ENCODE results near the gene EMP2. TPM values are rescaled to one million over a fixed set of nuclear protein-coding genes. Genes with fewer than 3 reads are reported as not detected.
A peak's percentile ranks its signal among the peaks of the same experiment; 100 is the strongest.
"Not testable (repeated sequence)": the region's sequence is repeated elsewhere in the genome, so short reads cannot be mapped to it uniquely, and the experiment has no call there.

Gene EMP2, protein sequence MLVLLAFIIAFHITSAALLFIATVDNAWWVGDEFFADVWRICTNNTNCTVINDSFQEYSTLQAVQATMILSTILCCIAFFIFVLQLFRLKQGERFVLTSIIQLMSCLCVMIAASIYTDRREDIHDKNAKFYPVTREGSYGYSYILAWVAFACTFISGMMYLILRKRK
- polyA plus RNA-seq (ENCODE audit: low read depth in 6 of 6), result under 1 TPM in 2 of 6 donors, not detected in 4; 0.26 to 0.74 TPM

- peaks cover 6 to 11% (median 11%) of the 10 kb centered on the region in 3 donors for H3K4me1 Mint-ChIP-seq
- H3K9me3 Mint-ChIP-seq, result peaks cover 0 to 2% (median 0%) of the 10 kb centered on the region in 7 donors
- H3K4me3 Mint-ChIP-seq, result peak within 1 kb of the TSS; percentile 75 to 92 (median 86)
- H3K36me3 Mint-ChIP-seq, result peaks cover 5 to 8% of the 10 kb centered on the region in 2 donors
- H3K27me3 Mint-ChIP-seq, result peaks cover 49 to 67% (median 62%) of the 10 kb centered on the region in 3 donors
- peak; percentile 43 to 70 for ATAC-seq (ENCODE audit: low read depth in 2 of 2)
- peak; percentile 10 for DNase-seq
- peak within 1 kb of the TSS in 3 of 6 donors; percentile 59 to 78 (median 72) for H3K27ac Mint-ChIP-seq
These were observed at the start of gene EMP2 for GRCh38 chr16:10579965-10580882. Gene EMP2, minus strand, starts transcription at chr16:10580598. Its CDS starts 32,981 bp downstream, at chr16:10547617.

DNA sequence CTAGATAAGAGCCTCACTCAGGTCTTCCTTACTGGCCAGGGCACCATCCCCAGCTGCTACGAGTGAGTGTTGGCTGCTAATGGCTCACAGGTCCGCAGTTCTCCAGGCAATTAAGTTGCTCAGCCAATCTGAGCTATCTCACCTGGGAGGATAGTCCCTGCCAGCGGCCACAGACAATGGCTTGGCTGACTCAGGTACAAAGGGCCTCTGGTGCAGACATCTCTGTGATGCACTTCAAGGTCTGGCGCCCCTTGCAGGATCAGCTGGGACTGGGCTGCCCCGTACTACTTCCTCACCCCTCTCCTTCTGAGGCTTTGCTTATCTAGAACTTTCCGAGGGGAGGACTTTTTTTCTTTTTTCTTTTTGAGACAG, 49.2 kb upstream of the EMP2 start:
- peaks cover 0 to 10% of the 10 kb centered on the region in 2 donors for H3K36me3 Mint-ChIP-seq
- DNase-seq (no peak), ATAC-seq (ENCODE audit: low read depth in 2 of 2) (no peak)
- peaks cover 0 to 5% (median 3%) of the 10 kb centered on the region in 3 donors for H3K4me1 Mint-ChIP-seq
- no peak overlapping the region for H3K27ac Mint-ChIP-seq
- peaks cover 13 to 25% (median 23%) of the 10 kb centered on the region in 3 donors for H3K27me3 Mint-ChIP-seq
- peaks cover 0 to 6% (median 3%) of the 10 kb centered on the region in 7 donors for H3K9me3 Mint-ChIP-seq
- H3K4me3 Mint-ChIP-seq, result no peak overlapping the region

GRCh38 chr16:10625595-10626357, 45.4 kb upstream of the EMP2 start:
- peaks cover 6 to 9% (median 8%) of the 10 kb centered on the region in 3 donors for H3K27me3 Mint-ChIP-seq
- ATAC-seq (ENCODE audit: low read depth in 2 of 2), result no peak

DNA sequence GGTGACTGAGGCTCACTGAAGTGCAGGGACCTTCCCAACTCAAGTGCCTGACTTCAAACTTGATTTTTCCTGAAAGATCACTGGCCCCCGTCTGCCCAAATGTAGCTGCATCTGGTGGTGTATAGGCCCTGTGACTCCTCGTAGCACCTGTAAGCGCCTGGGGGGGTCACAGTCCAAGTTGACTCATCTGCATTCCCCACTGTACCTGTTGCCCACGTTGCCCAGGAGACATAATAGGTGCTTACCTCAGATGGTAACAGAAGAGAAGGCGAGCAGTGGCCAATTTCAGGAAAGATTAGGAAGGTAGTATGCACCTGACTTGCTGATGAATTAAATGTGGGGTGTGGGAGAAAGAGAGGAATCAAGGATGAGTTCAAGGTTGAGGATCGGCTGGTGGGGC, 44.1 kb upstream of the EMP2 start:
- Mint-ChIP-seq H3K27ac (no peak overlapping the region), H3K9me3 (peaks cover 0 to 4% (median 0%) of the 10 kb centered on the region in 7 donors), H3K27me3 (peaks cover 6 to 19% (median 17%) of the 10 kb centered on the region in 3 donors), H3K4me1 (peaks cover 4 to 15% (median 15%) of the 10 kb centered on the region in 3 donors), H3K4me3 (no peak overlapping the region), H3K36me3 (no peaks in the 10 kb centered on the region)
- ATAC-seq (ENCODE audit: low read depth in 2 of 2), result no peak
- DNase-seq, result no peak

More at GRCh38 chr16:10625595-10626357, 45.4 kb upstream of the EMP2 start:
- DNase-seq, result no peak
- peaks cover 0 to 10% (median 8%) of the 10 kb centered on the region in 3 donors for H3K4me1 Mint-ChIP-seq
- no peak overlapping the region for H3K4me3 Mint-ChIP-seq
- H3K36me3 Mint-ChIP-seq, result no peaks in the 10 kb centered on the region
- no peak overlapping the region for H3K27ac Mint-ChIP-seq
- peaks cover 0 to 4% (median 0%) of the 10 kb centered on the region in 7 donors for H3K9me3 Mint-ChIP-seq

GRCh38 chr16:10623059-10623458, 42.7 kb upstream of the EMP2 start:
- H3K36me3 Mint-ChIP-seq, result no peaks in the 10 kb centered on the region
- H3K9me3 Mint-ChIP-seq, result peaks cover 0 to 4% (median 0%) of the 10 kb centered on the region in 7 donors
- no peak overlapping the region for H3K4me3 Mint-ChIP-seq
- peak overlapping the region in 2 of 6 donors; percentile 38 to 78 for H3K27ac Mint-ChIP-seq
- DNase-seq (no peak), ATAC-seq (ENCODE audit: low read depth in 2 of 2) (no peak)
- peaks cover 6 to 33% (median 30%) of the 10 kb centered on the region in 3 donors for H3K27me3 Mint-ChIP-seq
- peaks cover 13 to 24% (median 21%) of the 10 kb centered on the region in 3 donors for H3K4me1 Mint-ChIP-seq

DNA sequence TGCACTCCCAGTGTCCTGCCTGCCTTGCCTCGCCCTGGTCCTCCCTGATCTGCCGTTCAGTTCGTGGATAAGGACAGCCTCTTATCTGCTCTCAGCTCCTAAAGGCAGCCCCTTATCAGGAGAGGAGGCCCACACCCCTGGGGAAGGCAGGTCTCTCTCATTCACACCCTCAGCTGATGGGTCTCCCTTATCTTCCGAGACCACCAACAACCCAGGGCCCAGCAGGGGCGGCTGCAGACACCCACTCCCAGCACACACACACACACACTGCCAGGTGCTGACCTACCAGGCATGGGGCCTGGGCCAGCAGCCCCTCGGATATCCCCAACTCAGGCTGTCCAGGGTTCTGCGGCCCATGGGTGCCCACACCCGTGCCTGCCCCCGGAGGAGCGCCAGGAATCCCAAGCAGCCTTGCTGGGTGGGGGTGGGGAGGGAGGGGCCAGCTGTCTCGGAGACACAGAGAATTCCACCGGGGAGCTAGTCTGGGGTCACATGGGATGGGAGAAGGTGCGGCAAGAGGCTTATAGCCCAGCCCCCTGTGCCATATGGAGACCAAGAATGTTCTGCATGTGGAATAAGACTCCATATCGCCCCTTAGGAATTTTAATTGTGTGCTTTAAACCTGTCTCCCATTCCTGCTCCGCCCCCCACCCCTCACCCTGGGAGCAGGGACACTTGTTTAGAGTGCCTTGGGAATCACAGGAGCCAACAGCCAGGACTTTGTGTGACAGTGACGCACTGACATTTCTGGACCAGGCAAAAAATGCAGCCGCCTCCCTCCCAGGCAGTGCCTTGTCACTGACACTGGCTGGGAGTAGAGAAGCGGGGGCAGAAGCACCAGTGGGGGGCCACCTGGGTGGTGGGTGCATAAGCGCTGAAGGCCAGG, 41.9 kb upstream of the EMP2 start:
- Mint-ChIP-seq H3K27ac (no peak overlapping the region), H3K4me3 (no peak overlapping the region), H3K9me3 (peaks cover 0 to 4% (median 0%) of the 10 kb centered on the region in 7 donors), H3K27me3 (peaks cover 6 to 40% (median 37%) of the 10 kb centered on the region in 3 donors), H3K4me1 (peaks cover 13 to 24% (median 20%) of the 10 kb centered on the region in 3 donors), H3K36me3 (no peaks in the 10 kb centered on the region)
- ATAC-seq (ENCODE audit: low read depth in 2 of 2), result no peak
- no peak for DNase-seq

GRCh38 chr16:10621216-10621949, 41.0 kb upstream of the EMP2 start:
- not testable (repeated sequence) for H3K9me3 Mint-ChIP-seq; H3K36me3 Mint-ChIP-seq; ATAC-seq (ENCODE audit: low read depth in 2 of 2); H3K4me3 Mint-ChIP-seq; DNase-seq
- peaks cover 6 to 43% (median 36%) of the 10 kb centered on the region in 3 donors for H3K27me3 Mint-ChIP-seq
- H3K4me1 Mint-ChIP-seq, result peaks cover 13 to 24% (median 16%) of the 10 kb centered on the region in 3 donors
- H3K27ac Mint-ChIP-seq, result peak overlapping the region in 2 of 6 donors; percentile 19 to 82

GRCh38 chr16:10620120-10620519, 39.7 kb upstream of the EMP2 start:
- Mint-ChIP-seq H3K4me1 (peaks cover 17 to 24% (median 20%) of the 10 kb centered on the region in 3 donors), H3K4me3 (peak overlapping the region in 6 of 8 donors; percentile 40 to 83 (median 72)), H3K36me3 (no peaks in the 10 kb centered on the region), H3K27me3 (peaks cover 0 to 43% (median 36%) of the 10 kb centered on the region in 3 donors), H3K27ac (peak overlapping the region in 3 of 6 donors; percentile 50 to 88 (median 71)), H3K9me3 (peaks cover 0 to 4% (median 0%) of the 10 kb centered on the region in 7 donors)
- no peak for ATAC-seq (ENCODE audit: low read depth in 2 of 2)
- DNase-seq, result no peak

DNA sequence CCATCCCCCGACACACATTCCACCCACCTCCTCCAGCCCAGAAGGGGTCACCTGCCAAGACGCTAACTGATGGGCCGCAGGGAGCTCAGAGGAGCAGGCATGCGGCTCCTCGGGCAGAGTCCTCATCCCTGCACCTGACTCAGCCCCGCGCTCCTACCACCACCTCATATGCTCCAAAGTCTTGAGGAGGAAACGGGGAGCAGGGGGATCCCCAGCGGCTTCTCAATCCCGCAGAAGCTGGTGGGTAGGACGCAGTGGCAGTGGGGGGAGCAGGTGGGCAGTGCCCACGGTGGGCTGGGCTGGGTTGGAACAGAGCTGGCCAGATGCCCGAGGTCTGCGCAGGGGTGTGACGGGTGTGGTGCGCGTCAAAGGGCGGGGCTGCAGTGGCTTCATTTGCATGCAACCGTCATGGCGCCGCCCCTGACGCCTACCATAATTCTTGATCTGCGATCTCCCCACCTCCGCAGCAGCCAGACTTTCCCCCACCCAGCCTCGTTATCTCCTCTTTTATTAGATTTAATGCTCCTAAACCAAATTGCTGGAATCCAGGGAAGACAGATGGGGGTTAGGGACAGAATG, 39.0 kb upstream of the EMP2 start:
- peaks cover 21 to 28% (median 24%) of the 10 kb centered on the region in 3 donors for H3K4me1 Mint-ChIP-seq
- no peaks in the 10 kb centered on the region for H3K9me3 Mint-ChIP-seq
- H3K27me3 Mint-ChIP-seq, result peaks cover 0 to 36% (median 35%) of the 10 kb centered on the region in 3 donors
- H3K36me3 Mint-ChIP-seq, result no peaks in the 10 kb centered on the region
- H3K4me3 Mint-ChIP-seq, result peak overlapping the region; percentile 24 to 83 (median 72)
- ATAC-seq (ENCODE audit: low read depth in 2 of 2) (peak; percentile 91 to 92), DNase-seq (peak; percentile 51)
- H3K27ac Mint-ChIP-seq, result peak overlapping the region in 5 of 6 donors; percentile 17 to 88 (median 71)

DNA sequence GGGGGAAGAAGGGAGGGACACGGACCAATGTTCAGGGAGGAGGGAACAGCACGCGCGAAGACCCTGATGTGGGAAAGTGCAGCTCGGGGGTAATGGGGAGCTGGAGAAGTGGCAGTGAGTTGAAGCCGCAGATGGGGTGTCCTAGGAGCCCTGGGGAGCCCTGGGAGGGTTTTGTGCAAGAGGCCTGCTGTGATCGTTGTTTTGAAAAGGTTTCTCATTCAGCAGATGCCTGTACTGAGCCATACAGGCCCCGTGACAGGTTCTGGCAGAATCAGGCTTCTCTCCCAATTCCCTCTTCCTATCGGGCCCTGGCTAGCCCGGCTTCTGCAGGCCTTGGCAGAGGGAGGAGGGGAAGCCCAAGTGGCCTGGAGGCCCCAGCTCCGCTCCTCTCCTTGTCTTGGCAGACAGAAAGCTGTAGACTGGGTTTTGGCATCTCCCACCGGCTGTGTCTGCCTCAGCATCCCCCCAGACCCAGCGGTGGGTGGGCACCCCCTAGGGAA, 38.4 kb upstream of the EMP2 start:
- H3K4me3 Mint-ChIP-seq, result peak overlapping the region in 6 of 8 donors; percentile 21 to 82 (median 66)

More for the DNA sequence above, 38.4 kb upstream of the EMP2 start:
- ATAC-seq (ENCODE audit: low read depth in 2 of 2) (no peak), DNase-seq (no peak)
- Mint-ChIP-seq H3K27me3 (peaks cover 3 to 34% (median 34%) of the 10 kb centered on the region in 3 donors), H3K9me3 (no peaks in the 10 kb centered on the region), H3K36me3 (no peaks in the 10 kb centered on the region), H3K4me1 (peaks cover 27 to 30% (median 27%) of the 10 kb centered on the region in 3 donors), H3K27ac (peak overlapping the region in 3 of 6 donors; percentile 63 to 80 (median 74))
